Hippocampal formation (tissue), 2 donors: Measurements from ENCODE around the gene VAV1.
"Not testable (repeated sequence)": the region's sequence is repeated elsewhere in the genome, so short reads cannot be mapped to it uniquely, and the experiment has no call there.

Source experiments
- DNase-seq, 2 donors: peaks; one replicate each; lab custom pipeline; 2025; lab: John Stamatoyannopoulos, UW

The VAV1 gene

DNA sequence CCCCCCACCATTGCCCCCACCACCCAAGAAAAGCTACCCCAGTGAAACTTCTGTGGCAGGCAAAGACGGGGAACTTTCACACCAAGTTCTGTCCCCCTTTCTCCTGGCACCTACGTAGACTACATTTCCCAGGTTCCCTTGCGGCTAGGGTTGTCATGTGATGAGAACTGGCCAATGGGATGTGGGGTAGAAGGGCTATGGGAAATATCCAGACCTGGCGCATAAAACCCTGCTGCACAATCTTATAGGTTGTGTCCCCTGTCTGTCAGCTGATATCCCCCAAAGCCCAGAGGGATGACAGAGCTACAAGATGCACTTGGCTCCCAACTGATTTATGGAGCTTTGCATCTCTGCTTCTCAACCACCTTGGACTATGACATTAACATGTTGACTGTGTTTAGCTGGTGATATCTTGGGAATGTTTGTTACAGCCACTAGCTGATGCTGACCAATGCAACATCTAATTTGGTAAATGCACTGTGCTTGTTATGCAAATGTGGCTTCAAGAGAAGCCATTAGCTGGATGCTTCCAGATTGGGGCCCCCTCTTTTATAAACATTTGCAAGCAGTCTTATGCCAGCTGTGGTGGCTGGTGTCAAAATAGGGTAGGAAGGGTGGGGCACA is 11.3 kb upstream of the VAV1 start:
- DNase-seq: no peak

DNA sequence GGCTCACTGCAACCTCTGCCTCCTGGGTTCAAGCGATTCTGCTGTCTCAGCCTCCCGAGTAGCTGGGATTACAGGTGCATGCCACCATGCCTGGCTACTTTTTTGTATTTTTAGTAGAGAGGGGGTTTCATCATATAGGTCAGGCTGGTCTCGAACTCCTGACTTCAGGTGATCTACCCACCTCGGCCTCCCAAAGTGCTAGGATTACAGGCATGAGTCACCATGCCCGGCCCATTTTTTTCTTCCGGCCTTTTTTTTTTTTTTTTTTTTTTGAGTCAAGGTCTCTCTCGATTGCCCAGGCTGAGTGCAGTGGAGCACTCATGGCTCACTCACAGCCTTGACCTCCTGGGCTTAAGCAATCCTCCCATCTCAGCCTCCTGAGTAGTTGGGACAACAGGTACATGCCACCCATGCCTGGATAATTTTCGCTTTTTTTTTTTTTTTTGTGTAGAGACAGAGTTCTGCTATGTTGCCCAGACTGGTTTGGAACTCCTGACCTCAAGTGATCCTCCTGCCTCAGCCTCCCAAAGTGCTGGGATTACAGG is 10.2 kb upstream of the VAV1 start:
- not testable (repeated sequence) for DNase-seq

DNA sequence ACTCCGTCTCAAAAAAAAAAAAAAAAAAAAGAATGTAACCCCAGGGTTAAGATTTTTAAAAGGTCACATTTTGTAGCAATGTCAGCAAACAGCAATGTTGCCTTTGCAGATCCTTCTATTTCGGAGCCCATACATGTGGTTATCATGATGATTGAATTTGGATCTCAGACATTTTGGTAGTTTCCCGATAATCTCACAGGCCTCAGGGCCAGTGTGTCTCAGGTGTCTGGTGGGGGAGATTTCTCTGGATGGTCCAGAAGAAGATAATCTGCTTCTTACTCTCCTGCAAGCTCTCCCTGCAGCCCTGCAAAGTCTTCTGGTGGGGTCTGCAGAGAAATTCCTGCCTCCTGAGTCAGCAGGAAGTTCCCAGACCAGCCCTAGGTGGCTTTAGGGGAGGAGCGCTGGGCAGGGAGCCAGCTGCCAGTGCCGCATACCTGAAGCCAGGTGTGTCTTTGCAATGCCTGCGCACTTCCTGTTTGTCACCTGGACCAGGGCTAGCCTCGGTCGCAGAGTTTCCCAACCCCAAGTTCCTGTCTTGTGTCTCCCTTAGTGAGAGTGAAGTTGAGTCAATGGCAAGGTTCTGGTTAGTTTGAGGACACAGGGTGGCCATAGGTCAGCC is 6.7 kb upstream of the VAV1 start:
- no peak for DNase-seq

DNA sequence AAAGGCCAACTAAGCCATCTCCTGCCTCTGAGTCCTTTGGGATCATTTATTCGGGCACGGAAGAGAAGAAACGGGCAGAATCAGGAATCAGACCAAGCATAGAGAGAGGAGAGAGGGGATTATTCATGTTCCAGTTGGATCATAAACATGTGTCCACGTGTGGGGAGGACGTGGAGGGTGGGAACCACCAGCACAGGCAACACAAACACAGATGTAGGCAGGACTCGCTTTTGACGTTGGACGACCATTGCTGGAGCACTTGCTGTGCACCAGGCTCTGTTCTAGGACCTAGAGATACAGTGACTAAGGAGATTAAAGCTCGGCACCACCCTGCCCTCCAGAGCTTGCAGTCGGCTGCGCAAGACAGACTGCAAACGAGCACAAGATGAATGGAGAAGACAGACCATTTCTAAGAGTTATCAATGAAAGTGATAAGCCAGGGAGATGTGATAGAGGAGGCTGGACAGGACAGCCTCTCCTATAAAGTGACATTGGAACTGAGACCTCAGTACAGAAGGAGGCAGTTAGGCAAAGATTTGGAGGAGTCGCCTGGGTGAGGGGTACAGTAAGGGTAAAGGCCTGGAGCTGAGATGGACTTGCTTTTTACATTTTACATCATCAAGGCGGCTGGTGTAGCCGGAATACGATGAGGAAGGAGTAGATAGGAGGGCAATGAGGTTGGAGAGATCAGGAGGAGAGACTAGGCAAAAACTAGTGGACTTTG is 6.0 kb upstream of the VAV1 start:
- no peak for DNase-seq

DNA sequence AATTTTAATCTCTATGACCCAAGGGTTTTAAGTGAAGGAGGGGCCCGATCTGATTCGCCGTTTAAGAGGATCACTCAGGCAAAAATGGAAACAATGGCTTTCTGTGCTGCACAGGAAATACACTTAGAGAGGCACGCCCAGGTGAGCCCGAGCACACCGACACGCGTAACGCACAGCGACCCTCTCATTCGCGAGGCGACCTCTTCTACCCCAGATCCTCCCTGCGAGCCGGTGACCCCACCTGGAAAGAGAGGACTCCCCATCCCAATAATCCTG is 5.5 kb upstream of the VAV1 start:
- no peak for DNase-seq

DNA sequence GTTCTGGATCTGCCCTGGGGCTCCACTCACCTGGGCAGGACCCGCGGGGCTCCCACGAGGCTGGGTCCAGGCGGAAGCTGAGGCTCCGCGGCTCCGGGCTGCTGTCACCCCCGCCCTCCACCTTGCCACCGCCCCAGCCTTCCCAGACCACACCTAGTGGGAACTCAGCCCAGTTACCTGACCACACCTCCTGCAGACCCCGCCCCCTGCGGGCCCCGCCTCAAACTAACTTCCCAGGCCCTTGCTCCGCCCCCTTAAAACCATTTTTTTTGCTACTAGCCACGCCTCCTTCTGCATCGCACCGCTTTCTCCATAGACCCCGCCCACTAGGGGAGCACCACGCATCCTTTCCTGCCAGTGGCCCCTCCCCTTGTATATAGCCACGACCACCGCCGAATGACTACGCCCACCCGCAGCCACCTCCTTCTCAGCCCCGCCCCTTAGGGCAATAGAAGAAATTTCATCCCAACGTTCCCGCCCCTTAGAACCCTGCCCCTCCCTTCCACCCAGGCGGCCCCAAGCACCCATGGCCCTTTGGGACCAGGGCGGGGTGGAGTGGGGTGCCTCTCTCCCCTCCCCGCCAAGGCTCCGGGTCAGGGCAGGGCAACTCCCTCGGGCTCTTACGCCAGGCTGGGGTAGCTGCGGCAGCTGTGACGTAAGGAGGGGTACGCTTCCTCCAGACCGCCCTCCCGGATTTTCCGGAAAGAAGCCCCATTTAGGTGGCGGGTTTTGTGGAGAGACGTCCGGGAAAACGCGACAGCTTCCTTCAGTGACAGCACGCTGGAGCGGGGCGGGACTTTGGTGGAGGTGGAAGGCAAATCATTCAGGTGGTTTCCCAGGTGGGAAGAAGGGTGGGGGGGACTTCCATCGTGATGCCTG is 4.9 kb upstream of the VAV1 start, which contains the start of gene SH2D3A:
TSS of gene SH2D3A (minus strand) at position 79 of the 879 bp plus-strand sequence. CDS start 3,687 bp downstream, outside the sequence.
- DNase-seq: peak in 1 of 2 donors; percentile 6

DNA sequence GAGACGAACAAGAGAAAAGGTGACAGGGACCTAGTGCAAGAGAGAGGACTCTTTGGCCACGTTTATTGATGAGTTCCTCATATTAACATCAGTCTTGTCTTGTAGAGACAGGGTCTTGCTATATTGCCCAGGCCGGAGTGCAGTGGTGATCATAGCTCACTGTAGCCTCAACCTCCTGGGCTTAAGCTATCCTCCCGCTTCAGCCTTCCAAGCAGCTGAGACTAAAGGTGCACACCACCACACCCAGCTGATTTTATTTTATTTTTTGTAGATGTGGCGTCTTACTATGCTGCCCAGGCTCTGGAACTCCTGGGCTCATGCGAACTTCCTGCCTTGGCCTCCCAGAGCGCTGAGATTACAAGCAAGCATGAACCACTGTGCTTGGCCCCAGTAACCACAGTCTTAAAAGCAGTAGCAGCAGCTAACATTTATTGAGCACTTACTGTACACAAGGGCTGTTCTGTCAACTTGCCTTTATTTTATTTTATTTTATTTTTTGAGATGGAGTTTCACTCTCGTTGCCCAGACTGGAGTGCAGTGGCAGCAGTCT is 4.2 kb upstream of the VAV1 start:
- DNase-seq: no peak

DNA sequence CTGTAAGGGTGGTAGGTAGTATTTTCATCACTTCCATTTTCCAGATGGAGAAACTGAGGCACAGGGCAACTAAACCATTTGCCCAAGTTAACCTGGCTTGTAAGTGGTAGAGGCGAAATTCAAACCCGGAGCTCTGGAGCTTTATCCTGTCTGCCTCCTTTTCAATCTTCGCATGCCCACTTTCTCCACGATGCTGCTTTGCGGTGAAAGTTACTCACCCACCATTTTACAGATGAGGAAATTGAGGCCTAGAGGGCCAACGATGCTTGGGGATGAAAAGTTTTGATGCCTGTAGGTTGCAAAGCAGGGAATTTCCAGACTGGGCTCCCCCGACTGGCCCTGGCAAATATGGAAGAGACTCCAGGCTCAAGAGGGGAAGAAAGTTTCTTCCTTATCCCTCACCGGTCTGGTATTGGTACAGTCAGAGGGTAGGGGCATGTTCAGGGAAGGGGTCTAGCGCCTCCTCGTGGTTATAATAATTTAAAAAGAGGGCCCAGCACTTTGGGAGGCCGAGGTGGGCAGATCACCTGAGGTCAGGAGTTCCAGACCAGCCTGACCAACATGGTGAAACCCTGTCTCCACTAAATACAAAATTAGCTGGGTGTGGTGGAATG is 3.4 kb upstream of the VAV1 start:
- no peak for DNase-seq

DNA sequence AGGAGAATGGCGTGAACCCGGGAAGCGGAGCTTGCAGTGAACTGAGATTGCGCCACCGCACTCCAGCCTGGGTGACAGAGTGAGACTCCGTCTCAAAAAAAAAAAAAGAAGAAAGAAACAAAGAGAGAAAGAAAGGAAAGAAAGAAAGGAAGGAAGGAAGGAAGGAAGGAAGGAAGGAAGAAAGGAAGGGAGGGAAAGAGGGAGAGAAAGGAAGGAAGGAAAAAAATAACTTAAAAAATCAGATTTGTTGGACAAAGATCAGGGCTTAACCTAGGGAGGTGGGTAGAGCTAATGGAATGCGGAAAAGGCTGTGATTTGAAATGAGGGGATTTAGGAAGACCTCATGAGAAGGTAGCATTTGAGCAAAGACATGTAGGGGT is 870 bp upstream of the VAV1 start:
- not testable (repeated sequence) for DNase-seq

DNA sequence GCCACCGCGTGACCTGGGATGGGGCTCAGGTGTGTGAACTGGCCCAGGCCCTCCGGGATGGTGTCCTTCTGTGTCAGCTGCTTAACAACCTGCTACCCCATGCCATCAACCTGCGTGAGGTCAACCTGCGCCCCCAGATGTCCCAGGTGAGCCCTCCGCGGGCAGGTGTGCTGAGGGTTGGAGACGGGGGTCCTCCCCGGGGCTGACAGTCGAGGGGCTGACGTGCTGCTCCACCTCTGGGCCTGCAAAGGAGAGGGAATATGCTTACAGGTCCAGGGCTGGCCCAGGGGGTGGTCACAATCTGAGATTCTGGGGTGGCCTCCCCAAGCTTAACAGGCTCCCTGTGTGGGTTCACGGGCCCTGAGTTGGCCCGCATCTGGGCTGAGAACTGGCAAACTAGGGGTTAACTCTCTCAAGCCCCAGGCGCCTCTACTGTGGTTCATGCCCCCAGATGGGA is 386 bp downstream of the VAV1 start:
- DNase-seq: no peak

DNA sequence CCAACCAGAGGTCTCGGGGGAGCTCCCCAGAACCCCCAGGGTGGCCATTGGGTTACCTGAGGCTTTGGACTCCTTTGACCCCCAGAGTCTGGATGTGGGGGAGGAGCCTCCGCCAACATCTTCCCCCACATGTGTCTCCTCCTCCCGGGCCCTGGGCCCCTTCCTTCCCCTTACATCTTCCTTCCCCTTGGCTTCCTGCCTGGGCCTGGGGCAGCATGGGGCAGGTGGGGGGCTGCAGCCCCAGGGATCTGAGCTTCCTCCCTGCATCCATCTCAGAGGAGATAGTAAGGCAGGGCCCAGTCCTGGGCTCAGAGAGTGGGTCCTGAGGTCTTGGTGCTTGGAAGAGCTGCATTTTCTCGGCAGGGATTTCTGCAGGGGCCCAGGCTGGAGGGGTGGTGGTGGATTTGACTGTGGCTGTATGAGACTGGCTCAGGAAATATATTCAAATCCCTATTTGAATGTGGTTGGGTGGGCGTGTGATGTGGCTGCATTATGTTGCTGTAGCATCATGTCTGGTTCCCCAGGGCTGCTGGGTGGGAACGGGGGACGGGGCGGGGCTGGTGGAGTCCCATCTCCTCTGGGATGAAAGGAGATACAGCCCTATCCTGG is 919 bp downstream of the VAV1 start:
- DNase-seq: peak in 1 of 2 donors; percentile 43

DNA sequence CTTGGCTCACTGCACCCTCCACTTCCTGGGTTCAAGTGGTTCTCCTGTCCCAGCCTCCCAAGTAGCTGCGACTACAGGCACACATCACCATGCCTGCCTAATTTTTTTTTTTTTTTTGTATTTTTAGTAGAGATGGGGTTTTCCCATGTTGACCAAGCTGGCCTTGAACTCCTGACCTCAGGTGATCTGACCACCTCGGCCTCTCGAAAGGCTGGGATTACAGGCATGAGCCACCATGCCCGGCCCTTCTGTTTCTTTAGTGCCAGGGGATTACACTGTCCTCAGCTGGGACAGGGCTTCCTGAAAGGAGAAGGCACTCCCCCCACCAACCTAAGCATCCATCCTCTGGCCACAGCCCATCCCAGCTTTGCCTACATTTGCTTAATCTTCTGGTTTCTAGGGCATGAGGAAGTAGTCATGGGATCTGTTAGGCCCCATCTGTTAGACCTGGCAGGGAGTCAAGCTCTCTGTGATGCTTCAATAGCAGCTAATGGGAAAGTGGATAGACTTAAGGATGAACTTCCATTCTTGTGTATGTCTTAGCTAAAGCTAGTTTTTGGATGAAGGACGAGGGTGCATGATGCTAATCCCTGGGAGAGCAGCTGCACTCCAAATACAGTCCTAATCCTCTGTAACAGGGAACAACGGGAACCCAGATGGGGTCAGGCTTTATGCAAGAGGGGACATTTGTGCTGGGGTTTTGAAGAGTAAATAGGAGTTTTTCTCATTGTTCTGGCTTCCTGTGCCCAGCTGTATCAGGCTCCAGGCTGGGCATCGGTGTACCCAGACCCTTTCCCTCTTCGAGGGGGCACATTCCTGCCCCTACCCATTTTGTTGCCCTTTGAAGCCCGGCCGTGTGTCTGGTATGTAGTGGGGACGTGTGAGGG is 2.6 kb downstream of the VAV1 start:
- no peak for DNase-seq

DNA sequence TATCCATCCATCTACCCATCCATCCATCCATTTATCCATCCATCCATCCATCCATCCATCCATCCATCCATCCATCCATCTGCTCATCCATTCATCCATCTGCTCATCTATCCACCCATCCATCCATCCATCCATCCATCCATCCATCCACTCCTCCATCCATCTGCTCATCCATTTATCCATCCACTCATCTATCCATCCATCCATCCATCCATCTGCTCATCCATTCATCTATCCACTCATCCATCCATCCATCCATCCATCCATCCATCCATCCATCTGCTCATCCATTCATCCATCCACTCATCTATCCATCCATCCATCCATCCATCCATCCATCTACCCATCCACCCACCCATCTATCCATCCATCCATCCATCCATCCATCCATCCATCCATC is 3.5 kb downstream of the VAV1 start:
- not testable (repeated sequence) for DNase-seq

DNA sequence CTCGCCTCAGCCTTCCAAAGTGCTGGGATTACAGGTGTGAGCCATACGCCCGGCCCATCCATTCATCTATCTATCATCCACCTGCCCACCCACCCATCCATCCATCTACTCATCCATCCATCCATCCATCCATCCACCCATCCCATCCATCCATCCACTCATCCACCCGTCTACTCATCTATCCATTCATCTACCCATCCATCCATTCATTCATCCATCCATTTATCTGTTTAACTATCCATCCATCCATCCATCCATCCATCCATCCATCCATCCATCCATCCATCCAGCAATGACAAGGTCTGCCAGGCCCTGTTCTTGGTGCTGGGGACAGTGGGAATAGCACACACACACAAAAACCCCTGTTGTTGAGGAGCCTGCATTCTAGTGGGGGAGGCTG is 4.5 kb downstream of the VAV1 start:
- DNase-seq: no peak

DNA sequence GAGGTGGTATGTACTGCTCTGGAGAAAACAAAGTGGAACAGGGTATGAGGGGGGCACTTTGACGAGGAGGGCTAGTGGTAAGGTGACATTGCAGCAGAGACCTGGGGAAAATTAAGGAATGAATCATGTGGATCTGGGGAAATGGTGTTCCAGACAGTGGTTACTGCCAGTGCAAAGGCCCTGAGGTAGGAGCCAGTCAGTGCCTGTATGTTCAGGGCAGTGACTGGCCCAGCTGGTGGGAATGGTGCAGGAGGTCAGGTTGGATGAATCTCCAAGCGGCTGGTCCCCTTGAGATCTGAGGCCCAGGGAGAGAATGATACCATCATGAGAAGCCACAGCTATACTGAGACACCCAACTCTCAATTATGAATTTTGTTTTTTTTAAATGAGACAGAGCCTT is 4.9 kb downstream of the VAV1 start:
- DNase-seq: no peak

DNA sequence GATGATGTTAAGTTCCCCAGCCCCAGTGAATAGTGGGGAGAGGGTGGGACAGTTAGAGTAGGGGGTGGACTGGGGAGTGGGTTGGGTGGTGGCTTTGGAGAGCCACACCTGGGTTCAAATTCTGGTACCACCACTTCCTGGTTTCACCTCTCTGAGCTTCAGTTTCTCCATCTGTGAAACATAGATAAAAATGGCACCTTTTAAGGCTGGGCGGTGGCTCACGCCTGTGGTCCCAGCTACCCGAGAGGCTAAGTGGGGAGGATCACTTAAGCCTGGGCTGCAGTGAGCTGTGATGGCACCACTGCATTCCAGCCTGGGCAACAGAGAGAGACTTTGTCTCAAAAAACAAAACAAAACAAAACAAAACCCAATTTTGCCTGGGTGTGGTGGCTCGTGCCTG is 5.9 kb downstream of the VAV1 start:
- no peak for DNase-seq

DNA sequence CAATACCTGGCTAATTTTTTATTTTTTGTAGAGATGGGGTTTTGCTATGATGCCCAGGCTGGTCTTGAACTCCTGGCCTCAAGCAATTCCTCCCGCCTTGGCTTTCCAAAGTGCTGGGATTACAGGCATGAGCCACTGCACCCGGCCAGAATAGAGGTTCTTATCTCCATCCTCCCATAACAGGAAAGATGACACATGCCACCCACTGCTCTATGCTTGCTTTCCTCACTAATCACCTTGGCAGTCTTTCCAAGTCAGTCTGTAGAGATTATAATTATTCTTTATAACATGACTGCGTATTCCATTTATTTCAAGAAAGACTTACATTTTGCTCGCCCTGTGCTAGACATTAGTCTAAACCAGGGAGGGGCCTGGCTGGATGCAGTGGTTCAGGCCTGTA is 6.7 kb downstream of the VAV1 start:
- DNase-seq: no peak

DNA sequence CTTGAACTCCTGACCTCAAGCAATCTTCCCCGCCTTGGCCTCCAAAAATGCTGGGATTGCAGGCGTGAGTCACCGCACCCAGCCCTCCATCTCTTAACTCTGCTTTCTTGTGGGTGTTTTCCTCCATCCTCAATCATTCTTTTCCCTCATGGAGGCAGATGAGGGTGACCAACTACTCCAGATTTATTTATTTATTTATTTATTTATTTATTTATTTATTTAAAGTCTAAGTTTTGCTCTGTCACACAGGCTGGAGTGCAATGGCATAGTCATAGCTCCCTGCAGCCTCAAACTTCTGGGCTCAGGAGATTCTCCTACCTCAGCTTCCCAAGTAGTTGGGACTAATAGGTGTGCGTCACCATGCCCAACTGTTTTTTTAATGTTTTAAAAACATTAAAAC is 14.9 kb downstream of the VAV1 start:
- no peak for DNase-seq

DNA sequence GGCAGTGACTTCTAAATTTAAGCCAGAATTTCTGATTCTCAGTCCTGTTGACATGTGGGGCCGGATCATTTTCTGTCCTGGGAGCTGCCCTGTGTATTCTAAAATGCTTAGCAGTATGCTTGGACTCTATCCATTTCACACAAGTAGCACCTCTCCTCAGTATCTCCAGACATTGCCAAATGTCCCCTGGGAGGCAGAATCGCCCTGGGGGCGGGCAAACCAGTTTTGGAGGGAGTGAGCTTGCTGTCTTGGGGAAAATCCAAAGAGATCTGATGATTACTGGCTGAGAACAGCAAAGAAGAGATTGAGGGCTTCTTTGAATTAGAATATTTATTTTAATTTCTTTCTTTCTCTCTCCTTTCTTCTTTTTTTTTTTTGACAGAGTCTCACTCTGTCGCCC is 16.4 kb downstream of the VAV1 start:
- DNase-seq: no peak
